Measurements from ENCODE around the gene PHKB.

DNA sequence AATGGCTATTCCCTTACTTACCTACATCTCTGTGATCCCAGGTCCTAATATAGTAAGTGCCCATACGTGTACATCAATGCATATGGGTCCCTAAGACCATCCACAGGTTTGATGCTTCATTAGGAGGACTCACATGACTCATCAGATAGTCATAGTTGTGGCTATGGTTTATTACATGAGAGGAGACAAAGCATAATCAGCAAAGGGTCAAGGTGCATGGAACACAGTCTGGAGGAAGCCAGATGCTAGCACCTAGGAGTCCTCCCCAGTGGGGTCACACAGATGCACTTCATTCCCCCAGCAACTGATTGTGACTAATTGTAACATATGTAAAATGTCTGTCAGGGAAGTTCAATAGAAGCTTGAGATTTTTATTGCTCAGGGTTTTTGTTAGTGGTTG lies 42.8 kb downstream of the PHKB start:
- TF ChIP-seq CTCF (optimal IDR thresholded peaks at IDR 0.05 in 1 of 3, IDR thresholded peaks at IDR 0.05 in 1 of 3, conservative IDR thresholded peaks at IDR 0.05 in 1 of 3; ENCODE audit: extremely low read depth in 1 of 3, insufficient read depth in 2 of 3, low read length in 3 of 3) (no peak), EZH2 (IDR thresholded peaks at IDR 0.05; ENCODE audit: low read length) (no peak)
